GM23338 (cell line): ENCODE measurements around the gene GPR183. TPM values are rescaled to one million over a fixed set of nuclear protein-coding genes. Genes with fewer than 3 reads are reported as not detected.

Source experiments
- ATAC-seq: fragments of 200-7000 bp; cut with Tn5 transposase; 3 replicates; pipeline ENCODE4 v1.9.1; 2020
- DNase-seq: peaks from one replicate; pipeline ENCODE4 v3.0.0-alpha.2; 2015; ENCODE audit warnings: low spot score
- H2AFZ ChIP-seq: fragments of 200-600 bp; sonication (generic); 2 replicates; pipeline ENCODE4 v1.8.0; 2016; ENCODE audit warnings: antibody characterized with exemption, mild to moderate bottlenecking, moderate library complexity
- H3F3A ChIP-seq: fragments of 200-600 bp; sonication (generic); replicated peaks from 2 replicates; pipeline ENCODE4 v1.8.0; 2017; ENCODE audit warnings: antibody characterized with exemption, mixed run types, low read depth
- H3K27ac ChIP-seq: fragments of 200-600 bp; sonication (generic); 2 replicates; pipeline ENCODE4 v1.6.1; 2016; ENCODE audit warnings: low read depth
- H3K27me3 ChIP-seq: fragments of 200-600 bp; sonication (generic); 2 replicates; pipeline ENCODE4 v1.8.0; 2016; ENCODE audit warnings: mild to moderate bottlenecking, mixed run types, moderate library complexity; ENCODE audit not compliant: insufficient read depth
- H3K36me3 ChIP-seq: fragments of 200-600 bp; sonication (generic); 2 replicates; pipeline ENCODE4 v1.8.0; 2016; ENCODE audit warnings: mild to moderate bottlenecking; ENCODE audit not compliant: insufficient read depth
- H3K4me1 ChIP-seq: fragments of 200-600 bp; sonication (generic); 2 replicates; pipeline ENCODE4 v1.8.0; 2016; ENCODE audit warnings: mild to moderate bottlenecking, moderate library complexity; ENCODE audit not compliant: insufficient read depth
- H3K4me2 ChIP-seq: fragments of 200-600 bp; sonication (generic); 2 replicates; pipeline ENCODE4 v1.7.1; 2017; ENCODE audit warnings: mixed run types
- H3K4me3 ChIP-seq: fragments of 200-600 bp; sonication (generic); 2 replicates; pipeline ENCODE4 v1.6.1; 2016; ENCODE audit warnings: mixed run types
- H3K79me2 ChIP-seq: fragments of 200-600 bp; sonication (generic); replicated peaks from 2 replicates; pipeline ENCODE4 v1.8.0; 2017; ENCODE audit warnings: mild to moderate bottlenecking; ENCODE audit not compliant: insufficient read depth
- H3K9me2 ChIP-seq: fragments of 200-600 bp; sonication (generic); 2 replicates; pipeline ENCODE4 v1.8.0; 2017; ENCODE audit not compliant: insufficient read depth
- H4K20me1 ChIP-seq: fragments of 200-600 bp; sonication (generic); replicated peaks from 2 replicates; pipeline ENCODE4 v1.8.0; 2017; ENCODE audit warnings: mild to moderate bottlenecking; ENCODE audit not compliant: insufficient read depth
- H3K27ac Mint-ChIP-seq: 2 replicates; pipeline ENCODE4 v1.8.0; 2020; ENCODE audit warnings: inconsistent platforms, mild to moderate bottlenecking, moderate library complexity, mixed read lengths
- H3K27me3 Mint-ChIP-seq: 3 replicates; pipeline ENCODE4 v1.8.0; 2022; ENCODE audit warnings: low read depth, mild to moderate bottlenecking, moderate library complexity, mixed read lengths, inconsistent platforms; ENCODE audit not compliant: insufficient read depth, poor library complexity
- H3K36me3 Mint-ChIP-seq: 3 replicates; pipeline ENCODE4 v1.8.0; 2021; ENCODE audit warnings: low read depth, mild to moderate bottlenecking, inconsistent platforms, moderate library complexity, mixed read lengths
- H3K4me1 Mint-ChIP-seq: 3 replicates; pipeline ENCODE4 v1.8.0; 2020; ENCODE audit warnings: mild to moderate bottlenecking, inconsistent platforms, mixed read lengths
- H3K4me3 Mint-ChIP-seq: 3 replicates; pipeline ENCODE4 v1.8.0; 2021; ENCODE audit warnings: moderate library complexity, mild to moderate bottlenecking, inconsistent platforms, mixed read lengths
- H3K9me3 Mint-ChIP-seq: 3 replicates; pipeline ENCODE4 v1.8.0; 2020; ENCODE audit warnings: moderate library complexity, mild to moderate bottlenecking, inconsistent platforms, mixed read lengths
- CREB1 ChIP-seq: fragments of 250-450 bp; sonication (Bioruptor Pico); IDR thresholded peaks from 2 replicates; pipeline ENCODE4 v1.5.0; 2020; ENCODE audit warnings: low read depth, mild to moderate bottlenecking, moderate library complexity
- EZH2 ChIP-seq: fragments of 200-600 bp; sonication (generic); IDR thresholded peaks from one replicate; pipeline ENCODE4 v1.8.0; 2017; ENCODE audit warnings: antibody characterized with exemption, mild to moderate bottlenecking, low read depth; ENCODE audit not compliant: unreplicated experiment
- EZH2phosphoT487 ChIP-seq: fragments of 200-600 bp; sonication (generic); IDR thresholded peaks from one replicate; pipeline ENCODE4 v1.8.1; 2018; ENCODE audit warnings: antibody characterized with exemption; ENCODE audit not compliant: unreplicated experiment
- JUNB ChIP-seq: IDR thresholded peaks from one replicate; pipeline ENCODE4 v1.6.1; 2016; ENCODE audit warnings: antibody characterized with exemption; ENCODE audit not compliant: unreplicated experiment
- NANOG ChIP-seq: IDR thresholded peaks from 2 replicates; pipeline ENCODE4 v1.6.1; 2016; ENCODE audit warnings: antibody characterized with exemption, borderline replicate concordance
- POLR2AphosphoS5 ChIP-seq: IDR thresholded peaks from 2 replicates; pipeline ENCODE4 v1.6.1; 2016; ENCODE audit warnings: antibody characterized with exemption, low read depth
- STAT1 ChIP-seq: IDR thresholded peaks from one replicate; pipeline ENCODE4 v1.6.1; 2016; ENCODE audit warnings: antibody characterized with exemption; ENCODE audit not compliant: unreplicated experiment
- ZNF114 ChIP-seq: fragments of 250-450 bp; sonication (Bioruptor Pico); IDR thresholded peaks from 2 replicates; pipeline ENCODE4 v1.5.0; 2020; ENCODE audit warnings: mild to moderate bottlenecking, moderate library complexity
- ZNF331 ChIP-seq: fragments of 250-450 bp; sonication (Bioruptor Pico); IDR thresholded peaks from 2 replicates; pipeline ENCODE4 v1.5.0; 2020; ENCODE audit warnings: low read depth, mild to moderate bottlenecking, moderate library complexity
- polyA plus RNA-seq: library from polyadenylated mRNA; unstranded; fragments of >200 nt; fragmentation: Nextera tagmentation; extraction: Ambion mirVana; gene quantifications from 2 replicates; pipeline ENCODE4 v1.2.1, GENCODE V29; 2016
- total RNA-seq: library from RNA; depleted of rRNA; stranded (reverse); fragments of >200 nt; shearing (Covaris generic); gene quantifications from 2 replicates; pipeline ENCODE4 v1.2.3, GENCODE V29; 2014
- TF ChIP-seq, protein P1 (sequence below): IDR thresholded peaks from one replicate; pipeline ENCODE4 v1.6.1; 2018; ENCODE audit warnings: antibody characterized with exemption; ENCODE audit not compliant: unreplicated experiment
- TF ChIP-seq, protein P2 (sequence below), 2 experiments: fragments of 200-600 bp in 1 of 2; sonication (generic) in 1 of 2; conservative IDR thresholded peaks; 2 replicates each; pipeline versions ENCODE4 v1.5.1 to v1.6.1; 2016 to 2017; ENCODE audit warnings: antibody characterized with exemption in 2 of 2, low read depth in 2 of 2, mild to moderate bottlenecking in 2 of 2, moderate library complexity in 1 of 2
- TF ChIP-seq, protein P3 (sequence below): IDR thresholded peaks from 2 replicates; pipeline ENCODE4 v1.6.1; 2016; ENCODE audit warnings: antibody characterized with exemption
- TF ChIP-seq, protein P4 (sequence below): fragments of 250-450 bp; sonication (Bioruptor Pico); IDR thresholded peaks from 2 replicates; pipeline ENCODE4 v1.5.0; 2020; ENCODE audit warnings: mild to moderate bottlenecking, moderate library complexity

Gene GPR183
- total and polyA plus RNA-seq, 2 experiments from 2014 or later, result 0.78 TPM; not detected in 1

DNA sequence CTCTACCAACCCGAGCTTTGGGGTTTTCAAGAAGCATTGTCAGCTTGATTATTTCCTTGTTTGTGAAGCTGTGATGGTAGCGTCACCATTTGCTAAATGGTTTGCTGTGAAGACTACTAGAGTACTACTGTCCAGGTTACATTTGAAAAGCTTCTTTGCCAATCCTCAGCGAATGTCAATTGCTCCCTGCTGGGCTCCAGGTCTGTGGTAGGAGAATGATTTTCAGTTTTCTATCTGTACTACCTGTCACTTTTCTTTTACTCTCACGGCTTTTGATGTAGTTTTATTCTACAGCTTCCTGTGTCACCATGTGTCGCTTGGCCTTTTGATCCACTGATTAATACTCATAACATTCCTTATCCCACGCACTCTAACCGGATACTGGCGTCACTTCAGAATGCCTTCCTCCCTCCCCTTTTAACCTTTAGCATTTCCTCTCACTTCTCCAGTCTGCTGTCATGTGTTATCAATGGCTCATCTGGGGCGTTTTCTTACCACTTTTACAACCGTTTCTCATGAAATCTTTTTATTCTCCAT lies 7.5 kb upstream of the GPR183 start:
- H3K36me3 Mint-ChIP-seq, result peaks cover 12% of the 10 kb centered on the region; the same call in 2 of the 3 replicates
- no peaks in the 10 kb centered on the region for H3K9me3 Mint-ChIP-seq
- Histone ChIP-seq H3K27me3 (no peaks in the 10 kb centered on the region), H3K27ac (no peak overlapping the region), H4K20me1 (peaks cover 3% of the 10 kb centered on the region; the same call in 1 of the 2 replicates), H3K79me2 (no peaks in the 10 kb centered on the region), H3K4me1 (peaks cover 9% of the 10 kb centered on the region), H3F3A (no peaks in the 10 kb centered on the region), H3K4me2 (no peak overlapping the region), H3K36me3 (0 out of 2 replicates have a peak, but pooled peaks cover 3% of the 10 kb centered on the region), H3K4me3 (no peak overlapping the region), H2AFZ (no peak overlapping the region), H3K9me2 (no peaks in the 10 kb centered on the region)
- TF ChIP-seq EZH2phosphoT487 (no peak), STAT1 (no peak), NANOG (no peak), POLR2AphosphoS5 (no peak), CREB1 (CRISPR knock-in tag) (no peak), EZH2 (no peak), JUNB (no peak), ZNF114 (CRISPR knock-in tag) (no peak), ZNF331 (CRISPR knock-in tag) (no peak)
- TF ChIP-seq, protein P1, sequence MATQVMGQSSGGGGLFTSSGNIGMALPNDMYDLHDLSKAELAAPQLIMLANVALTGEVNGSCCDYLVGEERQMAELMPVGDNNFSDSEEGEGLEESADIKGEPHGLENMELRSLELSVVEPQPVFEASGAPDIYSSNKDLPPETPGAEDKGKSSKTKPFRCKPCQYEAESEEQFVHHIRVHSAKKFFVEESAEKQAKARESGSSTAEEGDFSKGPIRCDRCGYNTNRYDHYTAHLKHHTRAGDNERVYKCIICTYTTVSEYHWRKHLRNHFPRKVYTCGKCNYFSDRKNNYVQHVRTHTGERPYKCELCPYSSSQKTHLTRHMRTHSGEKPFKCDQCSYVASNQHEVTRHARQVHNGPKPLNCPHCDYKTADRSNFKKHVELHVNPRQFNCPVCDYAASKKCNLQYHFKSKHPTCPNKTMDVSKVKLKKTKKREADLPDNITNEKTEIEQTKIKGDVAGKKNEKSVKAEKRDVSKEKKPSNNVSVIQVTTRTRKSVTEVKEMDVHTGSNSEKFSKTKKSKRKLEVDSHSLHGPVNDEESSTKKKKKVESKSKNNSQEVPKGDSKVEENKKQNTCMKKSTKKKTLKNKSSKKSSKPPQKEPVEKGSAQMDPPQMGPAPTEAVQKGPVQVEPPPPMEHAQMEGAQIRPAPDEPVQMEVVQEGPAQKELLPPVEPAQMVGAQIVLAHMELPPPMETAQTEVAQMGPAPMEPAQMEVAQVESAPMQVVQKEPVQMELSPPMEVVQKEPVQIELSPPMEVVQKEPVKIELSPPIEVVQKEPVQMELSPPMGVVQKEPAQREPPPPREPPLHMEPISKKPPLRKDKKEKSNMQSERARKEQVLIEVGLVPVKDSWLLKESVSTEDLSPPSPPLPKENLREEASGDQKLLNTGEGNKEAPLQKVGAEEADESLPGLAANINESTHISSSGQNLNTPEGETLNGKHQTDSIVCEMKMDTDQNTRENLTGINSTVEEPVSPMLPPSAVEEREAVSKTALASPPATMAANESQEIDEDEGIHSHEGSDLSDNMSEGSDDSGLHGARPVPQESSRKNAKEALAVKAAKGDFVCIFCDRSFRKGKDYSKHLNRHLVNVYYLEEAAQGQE, result no peak
- TF ChIP-seq, protein P2, sequence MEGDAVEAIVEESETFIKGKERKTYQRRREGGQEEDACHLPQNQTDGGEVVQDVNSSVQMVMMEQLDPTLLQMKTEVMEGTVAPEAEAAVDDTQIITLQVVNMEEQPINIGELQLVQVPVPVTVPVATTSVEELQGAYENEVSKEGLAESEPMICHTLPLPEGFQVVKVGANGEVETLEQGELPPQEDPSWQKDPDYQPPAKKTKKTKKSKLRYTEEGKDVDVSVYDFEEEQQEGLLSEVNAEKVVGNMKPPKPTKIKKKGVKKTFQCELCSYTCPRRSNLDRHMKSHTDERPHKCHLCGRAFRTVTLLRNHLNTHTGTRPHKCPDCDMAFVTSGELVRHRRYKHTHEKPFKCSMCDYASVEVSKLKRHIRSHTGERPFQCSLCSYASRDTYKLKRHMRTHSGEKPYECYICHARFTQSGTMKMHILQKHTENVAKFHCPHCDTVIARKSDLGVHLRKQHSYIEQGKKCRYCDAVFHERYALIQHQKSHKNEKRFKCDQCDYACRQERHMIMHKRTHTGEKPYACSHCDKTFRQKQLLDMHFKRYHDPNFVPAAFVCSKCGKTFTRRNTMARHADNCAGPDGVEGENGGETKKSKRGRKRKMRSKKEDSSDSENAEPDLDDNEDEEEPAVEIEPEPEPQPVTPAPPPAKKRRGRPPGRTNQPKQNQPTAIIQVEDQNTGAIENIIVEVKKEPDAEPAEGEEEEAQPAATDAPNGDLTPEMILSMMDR (conservative IDR thresholded peaks at IDR 0.05; ENCODE audit: low read depth in 2 of 2), result no peak
- TF ChIP-seq, protein P3, sequence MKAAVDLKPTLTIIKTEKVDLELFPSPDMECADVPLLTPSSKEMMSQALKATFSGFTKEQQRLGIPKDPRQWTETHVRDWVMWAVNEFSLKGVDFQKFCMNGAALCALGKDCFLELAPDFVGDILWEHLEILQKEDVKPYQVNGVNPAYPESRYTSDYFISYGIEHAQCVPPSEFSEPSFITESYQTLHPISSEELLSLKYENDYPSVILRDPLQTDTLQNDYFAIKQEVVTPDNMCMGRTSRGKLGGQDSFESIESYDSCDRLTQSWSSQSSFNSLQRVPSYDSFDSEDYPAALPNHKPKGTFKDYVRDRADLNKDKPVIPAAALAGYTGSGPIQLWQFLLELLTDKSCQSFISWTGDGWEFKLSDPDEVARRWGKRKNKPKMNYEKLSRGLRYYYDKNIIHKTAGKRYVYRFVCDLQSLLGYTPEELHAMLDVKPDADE, result no peak
- TF ChIP-seq, protein P4, sequence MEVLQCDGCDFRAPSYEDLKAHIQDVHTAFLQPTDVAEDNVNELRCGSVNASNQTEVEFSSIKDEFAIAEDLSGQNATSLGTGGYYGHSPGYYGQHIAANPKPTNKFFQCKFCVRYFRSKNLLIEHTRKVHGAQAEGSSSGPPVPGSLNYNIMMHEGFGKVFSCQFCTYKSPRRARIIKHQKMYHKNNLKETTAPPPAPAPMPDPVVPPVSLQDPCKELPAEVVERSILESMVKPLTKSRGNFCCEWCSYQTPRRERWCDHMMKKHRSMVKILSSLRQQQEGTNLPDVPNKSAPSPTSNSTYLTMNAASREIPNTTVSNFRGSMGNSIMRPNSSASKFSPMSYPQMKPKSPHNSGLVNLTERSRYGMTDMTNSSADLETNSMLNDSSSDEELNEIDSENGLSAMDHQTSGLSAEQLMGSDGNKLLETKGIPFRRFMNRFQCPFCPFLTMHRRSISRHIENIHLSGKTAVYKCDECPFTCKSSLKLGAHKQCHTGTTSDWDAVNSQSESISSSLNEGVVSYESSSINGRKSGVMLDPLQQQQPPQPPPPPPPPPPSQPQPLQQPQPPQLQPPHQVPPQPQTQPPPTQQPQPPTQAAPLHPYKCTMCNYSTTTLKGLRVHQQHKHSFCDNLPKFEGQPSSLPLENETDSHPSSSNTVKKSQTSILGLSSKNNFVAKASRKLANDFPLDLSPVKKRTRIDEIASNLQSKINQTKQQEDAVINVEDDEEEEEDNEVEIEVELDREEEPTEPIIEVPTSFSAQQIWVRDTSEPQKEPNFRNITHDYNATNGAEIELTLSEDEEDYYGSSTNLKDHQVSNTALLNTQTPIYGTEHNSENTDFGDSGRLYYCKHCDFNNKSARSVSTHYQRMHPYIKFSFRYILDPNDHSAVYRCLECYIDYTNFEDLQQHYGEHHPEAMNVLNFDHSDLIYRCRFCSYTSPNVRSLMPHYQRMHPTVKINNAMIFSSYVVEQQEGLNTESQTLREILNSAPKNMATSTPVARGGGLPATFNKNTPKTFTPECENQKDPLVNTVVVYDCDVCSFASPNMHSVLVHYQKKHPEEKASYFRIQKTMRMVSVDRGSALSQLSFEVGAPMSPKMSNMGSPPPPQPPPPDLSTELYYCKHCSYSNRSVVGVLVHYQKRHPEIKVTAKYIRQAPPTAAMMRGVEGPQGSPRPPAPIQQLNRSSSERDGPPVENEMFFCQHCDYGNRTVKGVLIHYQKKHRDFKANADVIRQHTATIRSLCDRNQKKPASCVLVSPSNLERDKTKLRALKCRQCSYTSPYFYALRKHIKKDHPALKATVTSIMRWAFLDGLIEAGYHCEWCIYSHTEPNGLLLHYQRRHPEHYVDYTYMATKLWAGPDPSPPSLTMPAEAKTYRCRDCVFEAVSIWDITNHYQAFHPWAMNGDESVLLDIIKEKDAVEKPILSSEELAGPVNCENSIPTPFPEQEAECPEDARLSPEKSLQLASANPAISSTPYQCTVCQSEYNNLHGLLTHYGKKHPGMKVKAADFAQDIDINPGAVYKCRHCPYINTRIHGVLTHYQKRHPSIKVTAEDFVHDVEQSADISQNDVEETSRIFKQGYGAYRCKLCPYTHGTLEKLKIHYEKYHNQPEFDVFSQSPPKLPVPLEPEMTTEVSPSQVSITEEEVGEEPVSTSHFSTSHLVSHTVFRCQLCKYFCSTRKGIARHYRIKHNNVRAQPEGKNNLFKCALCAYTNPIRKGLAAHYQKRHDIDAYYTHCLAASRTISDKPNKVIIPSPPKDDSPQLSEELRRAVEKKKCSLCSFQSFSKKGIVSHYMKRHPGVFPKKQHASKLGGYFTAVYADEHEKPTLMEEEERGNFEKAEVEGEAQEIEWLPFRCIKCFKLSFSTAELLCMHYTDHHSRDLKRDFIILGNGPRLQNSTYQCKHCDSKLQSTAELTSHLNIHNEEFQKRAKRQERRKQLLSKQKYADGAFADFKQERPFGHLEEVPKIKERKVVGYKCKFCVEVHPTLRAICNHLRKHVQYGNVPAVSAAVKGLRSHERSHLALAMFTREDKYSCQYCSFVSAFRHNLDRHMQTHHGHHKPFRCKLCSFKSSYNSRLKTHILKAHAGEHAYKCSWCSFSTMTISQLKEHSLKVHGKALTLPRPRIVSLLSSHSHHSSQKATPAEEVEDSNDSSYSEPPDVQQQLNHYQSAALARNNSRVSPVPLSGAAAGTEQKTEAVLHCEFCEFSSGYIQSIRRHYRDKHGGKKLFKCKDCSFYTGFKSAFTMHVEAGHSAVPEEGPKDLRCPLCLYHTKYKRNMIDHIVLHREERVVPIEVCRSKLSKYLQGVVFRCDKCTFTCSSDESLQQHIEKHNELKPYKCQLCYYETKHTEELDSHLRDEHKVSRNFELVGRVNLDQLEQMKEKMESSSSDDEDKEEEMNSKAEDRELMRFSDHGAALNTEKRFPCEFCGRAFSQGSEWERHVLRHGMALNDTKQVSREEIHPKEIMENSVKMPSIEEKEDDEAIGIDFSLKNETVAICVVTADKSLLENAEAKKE, result no peak
- H3K27me3 Mint-ChIP-seq, result peaks cover 2% of the 10 kb centered on the region
- no peak overlapping the region for H3K4me3 Mint-ChIP-seq
- H3K4me1 Mint-ChIP-seq, result peaks cover 36% of the 10 kb centered on the region
- DNase-seq (no peak), ATAC-seq (no peak)
- H3K27ac Mint-ChIP-seq, result no peak overlapping the region
